ENCODE data around the gene CCR7. TPM values are rescaled to one million over a fixed set of nuclear protein-coding genes. Genes with fewer than 3 reads are reported as not detected.

The CCR7 gene
- total RNA-seq, 6 experiments from 2014 or later = 0.12 to 0.58 (median 0.28) TPM; not detected in 2

GRCh38 chr17:40529991-40530390, 35.3 kb downstream of the CCR7 start:
- intact Hi-C loops (cut with DNase I) = loop anchor here (10.0 kb wide), 2 partner anchors 65 to 85 kb away; partner anchors contain the start of gene IGFBP4 (in 1 of the 2)
- TF ChIP-seq POLR2A (IDR thresholded peaks at IDR 0.05) = no peak
- no peak for TF ChIP-seq CTCF (IDR thresholded peaks at IDR 0.05)
- Histone ChIP-seq H3K27me3 (no peaks in the 10 kb centered on the region), H3K27ac (no peak overlapping the region), H3K4me3 (no peak overlapping the region), H3K36me3 (no peaks in the 10 kb centered on the region), H3K4me1 (peaks cover 0 to 8% (median 2%) of the 10 kb centered on the region in 4 donors), H3K9me3 (no peaks in the 10 kb centered on the region)
- DNase-seq (no peak), ATAC-seq (no peak)
- 100% methylated on average over 1 of the region's 2 CpGs for WGBS (ENCODE audit: insufficient coverage, low coverage, low lambda C conversion rate, missing lambda C conversion rate)

GRCh38 chr17:40528692-40529417, 36.4 kb downstream of the CCR7 start:
- Histone ChIP-seq H3K27ac (no peak overlapping the region), H3K36me3 (no peaks in the 10 kb centered on the region), H3K4me3 (no peak overlapping the region), H3K27me3 (no peaks in the 10 kb centered on the region), H3K9me3 (no peaks in the 10 kb centered on the region), H3K4me1 (peaks cover 0 to 7% (median 2%) of the 10 kb centered on the region in 4 donors)
- 76% methylated on average over 8 of the region's 10 CpGs for WGBS (ENCODE audit: insufficient coverage, low coverage, low lambda C conversion rate, missing lambda C conversion rate)
- ATAC-seq (no peak), DNase-seq (no peak)
- TF ChIP-seq POLR2A (IDR thresholded peaks at IDR 0.05) (no peak), CTCF (IDR thresholded peaks at IDR 0.05) (no peak)
- intact Hi-C loops (cut with DNase I) = no loop called here

GRCh38 chr17:40526668-40527067, 38.6 kb downstream of the CCR7 start:
- DNase-seq = no peak
- WGBS (ENCODE audit: insufficient coverage, low coverage, low lambda C conversion rate, missing lambda C conversion rate) = 85% methylated on average over 2 of the region's 5 CpGs
- Histone ChIP-seq H3K27me3 (no peaks in the 10 kb centered on the region), H3K4me3 (no peak overlapping the region), H3K36me3 (no peaks in the 10 kb centered on the region), H3K27ac (no peak overlapping the region), H3K9me3 (no peaks in the 10 kb centered on the region), H3K4me1 (peaks cover 0 to 4% (median 0%) of the 10 kb centered on the region in 4 donors)
- no peak for ATAC-seq
- TF ChIP-seq POLR2A (IDR thresholded peaks at IDR 0.05) (no peak), CTCF (IDR thresholded peaks at IDR 0.05) (no peak)
- intact Hi-C loops (cut with DNase I) = no loop called here

- no peak overlapping the region for H3K4me3 ChIP-seq
- no peaks in the 10 kb centered on the region for H3K9me3 ChIP-seq
- no peak for TF ChIP-seq CTCF (IDR thresholded peaks at IDR 0.05)
- no peak for TF ChIP-seq POLR2A (IDR thresholded peaks at IDR 0.05)
- H3K36me3 ChIP-seq = no peaks in the 10 kb centered on the region
- peaks cover 0 to 4% (median 0%) of the 10 kb centered on the region in 4 donors for H3K4me1 ChIP-seq
- no peak overlapping the region for H3K27ac ChIP-seq
- H3K27me3 ChIP-seq = no peaks in the 10 kb centered on the region
- ATAC-seq = no peak
- intact Hi-C loops (cut with DNase I) = no loop called here
- 100% methylated on average over 1 of the region's 1 CpG for WGBS (ENCODE audit: insufficient coverage, low coverage, low lambda C conversion rate, missing lambda C conversion rate)
- no peak for DNase-seq
Measured at GRCh38 chr17:40525294-40525693, 40.0 kb downstream of the CCR7 start.
